Skeletal muscle satellite cell (primary cell): ENCODE results near the gene METTL14.

Source experiments
- H3K27me3 ChIP-seq: 2 replicates; pipeline ENCODE4 v1.7.0; 2013; ENCODE audit warnings: low read length; ENCODE audit not compliant: control insufficient read depth, insufficient read depth
- H3K36me3 ChIP-seq: 2 replicates; pipeline ENCODE4 v1.7.0; 2013; ENCODE audit warnings: mild to moderate bottlenecking, control low read depth, low read length; ENCODE audit not compliant: insufficient read depth
- H3K4me1 ChIP-seq: 2 replicates; pipeline ENCODE4 v1.7.0; 2013; ENCODE audit warnings: low read length; ENCODE audit not compliant: control insufficient read depth, insufficient read depth
- H3K4me2 ChIP-seq: 2 replicates; pipeline ENCODE4 v1.7.0; 2013; ENCODE audit warnings: mild to moderate bottlenecking, low read length
- H3K4me3 ChIP-seq: 2 replicates; pipeline ENCODE4 v1.7.0; 2013; ENCODE audit warnings: low read length
- H3K9ac ChIP-seq: 2 replicates; pipeline ENCODE4 v1.7.0; 2013; ENCODE audit warnings: mild to moderate bottlenecking, low read depth, low read length, moderate library complexity
- H3K9me3 ChIP-seq: replicated peaks from 2 replicates; pipeline ENCODE4 v1.7.0; 2013; ENCODE audit warnings: mild to moderate bottlenecking, control low read depth, low read length

Gene METTL14

GRCh38 chr4:118738090-118738489 is 52.9 kb downstream of the METTL14 start:
- Histone ChIP-seq H3K27me3 (no peaks in the 10 kb centered on the region), H3K4me3 (no peak overlapping the region), H3K4me1 (peaks cover 9% of the 10 kb centered on the region), H3K9me3 (no peaks in the 10 kb centered on the region), H3K4me2 (no peak overlapping the region), H3K9ac (no peak overlapping the region), H3K36me3 (peaks cover 84% of the 10 kb centered on the region)

- no peak overlapping the region for H3K9ac ChIP-seq
- no peaks in the 10 kb centered on the region for H3K27me3 ChIP-seq
- H3K9me3 ChIP-seq: no peaks in the 10 kb centered on the region
- H3K36me3 ChIP-seq: peaks cover 90% of the 10 kb centered on the region
- no peak overlapping the region for H3K4me3 ChIP-seq
- H3K4me1 ChIP-seq: no peaks in the 10 kb centered on the region
- no peak overlapping the region for H3K4me2 ChIP-seq
Observed at GRCh38 chr4:118739022-118739713, 54.0 kb downstream of the METTL14 start.

- H3K9ac ChIP-seq: no peak overlapping the region
- H3K9me3 ChIP-seq: no peaks in the 10 kb centered on the region
- no peak overlapping the region for H3K4me3 ChIP-seq
- H3K4me2 ChIP-seq: no peak overlapping the region
- peaks cover 91% of the 10 kb centered on the region for H3K36me3 ChIP-seq
- H3K27me3 ChIP-seq: no peaks in the 10 kb centered on the region
- no peaks in the 10 kb centered on the region for H3K4me1 ChIP-seq
Observed at GRCh38 chr4:118740869-118741268, 55.7 kb downstream of the METTL14 start.

GRCh38 chr4:118741301-118741855 is 56.2 kb downstream of the METTL14 start:
- H3K9me3 ChIP-seq: no peaks in the 10 kb centered on the region
- no peak overlapping the region for H3K9ac ChIP-seq
- no peak overlapping the region for H3K4me3 ChIP-seq
- no peak overlapping the region for H3K4me2 ChIP-seq
- no peaks in the 10 kb centered on the region for H3K4me1 ChIP-seq
- no peaks in the 10 kb centered on the region for H3K27me3 ChIP-seq
- peaks cover 88% of the 10 kb centered on the region for H3K36me3 ChIP-seq

- Histone ChIP-seq H3K36me3 (peaks cover 88% of the 10 kb centered on the region), H3K4me2 (no peak overlapping the region), H3K4me3 (no peak overlapping the region), H3K27me3 (no peaks in the 10 kb centered on the region), H3K4me1 (no peaks in the 10 kb centered on the region), H3K9me3 (no peaks in the 10 kb centered on the region), H3K9ac (no peak overlapping the region)
Observed at GRCh38 chr4:118742050-118742449, 56.9 kb downstream of the METTL14 start.

GRCh38 chr4:118743867-118744266 is 58.7 kb downstream of the METTL14 start:
- no peaks in the 10 kb centered on the region for H3K4me1 ChIP-seq
- H3K4me3 ChIP-seq: no peak overlapping the region
- H3K36me3 ChIP-seq: peaks cover 81% of the 10 kb centered on the region
- no peaks in the 10 kb centered on the region for H3K9me3 ChIP-seq
- no peak overlapping the region for H3K4me2 ChIP-seq
- H3K9ac ChIP-seq: no peak overlapping the region
- no peaks in the 10 kb centered on the region for H3K27me3 ChIP-seq

GRCh38 chr4:118745357-118745756 is 60.2 kb downstream of the METTL14 start:
- no peak overlapping the region for H3K4me3 ChIP-seq
- no peak overlapping the region for H3K9ac ChIP-seq
- H3K9me3 ChIP-seq: no peaks in the 10 kb centered on the region
- no peaks in the 10 kb centered on the region for H3K4me1 ChIP-seq
- H3K36me3 ChIP-seq: peaks cover 81% of the 10 kb centered on the region
- H3K4me2 ChIP-seq: no peak overlapping the region
- no peaks in the 10 kb centered on the region for H3K27me3 ChIP-seq

- H3K9me3 ChIP-seq: no peaks in the 10 kb centered on the region
- H3K36me3 ChIP-seq: peaks cover 83% of the 10 kb centered on the region
- no peak overlapping the region for H3K4me3 ChIP-seq
- no peaks in the 10 kb centered on the region for H3K27me3 ChIP-seq
- H3K4me1 ChIP-seq: no peaks in the 10 kb centered on the region
- no peak overlapping the region for H3K4me2 ChIP-seq
- no peak overlapping the region for H3K9ac ChIP-seq
Observed at GRCh38 chr4:118746251-118746919, 61.2 kb downstream of the METTL14 start.

- Histone ChIP-seq H3K9ac (no peak overlapping the region), H3K4me1 (peaks cover 8% of the 10 kb centered on the region), H3K36me3 (peaks cover 73% of the 10 kb centered on the region), H3K9me3 (no peaks in the 10 kb centered on the region), H3K4me2 (no peak overlapping the region), H3K4me3 (no peak overlapping the region), H3K27me3 (no peaks in the 10 kb centered on the region)
Observed at GRCh38 chr4:118749347-118749988, 64.3 kb downstream of the METTL14 start.

GRCh38 chr4:118751629-118752323 is 66.6 kb downstream of the METTL14 start:
- Histone ChIP-seq H3K4me3 (no peak overlapping the region), H3K4me2 (no peak overlapping the region), H3K36me3 (peaks cover 69% of the 10 kb centered on the region), H3K9me3 (no peaks in the 10 kb centered on the region), H3K9ac (no peak overlapping the region), H3K4me1 (peaks cover 8% of the 10 kb centered on the region), H3K27me3 (no peaks in the 10 kb centered on the region)

- H3K4me1 ChIP-seq: peaks cover 10% of the 10 kb centered on the region
- no peak overlapping the region for H3K4me3 ChIP-seq
- H3K36me3 ChIP-seq: peaks cover 73% of the 10 kb centered on the region
- no peaks in the 10 kb centered on the region for H3K9me3 ChIP-seq
- H3K4me2 ChIP-seq: no peak overlapping the region
- no peak overlapping the region for H3K9ac ChIP-seq
- H3K27me3 ChIP-seq: no peaks in the 10 kb centered on the region
Observed at GRCh38 chr4:118752551-118752950, 67.4 kb downstream of the METTL14 start.
